Sigmoid colon (tissue), 7 donors: ENCODE data around the gene AKT1S1. TPM values are rescaled to one million over a fixed set of nuclear protein-coding genes. Genes with fewer than 3 reads are reported as not detected.
A peak's percentile ranks its signal among the peaks of the same experiment; 100 is the strongest.

Experiments
- DNase-seq: peaks from one replicate; pipeline ENCODE4 v3.0.0-alpha.2; 2019
- H3K27ac ChIP-seq, 4 donors: fragments of 200-600 bp; sonication (generic); one replicate each; pipeline ENCODE4 v1.5.1; 2016 to 2019; ENCODE audit warnings: mild to moderate bottlenecking in 1 of 4
- H3K27me3 ChIP-seq, 3 donors: fragments of 200-600 bp; sonication (generic); one replicate each; pipeline ENCODE4 v1.5.1; 2019; ENCODE audit warnings: mild to moderate bottlenecking in 1 of 3
- H3K36me3 ChIP-seq, 4 donors: fragments of 200-600 bp; sonication (generic); one replicate each; pipeline ENCODE4 v1.5.1; 2016 to 2019
- H3K4me1 ChIP-seq, 4 donors: fragments of 200-600 bp; sonication (generic); one replicate each; pipeline ENCODE4 v1.5.1; 2017 to 2019
- H3K4me3 ChIP-seq, 4 donors: fragments of 200-600 bp; sonication (generic); one replicate each; pipeline ENCODE4 v1.5.1; 2017 to 2019; ENCODE audit warnings: mild to moderate bottlenecking in 2 of 4, moderate library complexity in 1 of 4
- H3K9me3 ChIP-seq, 4 donors: fragments of 200-600 bp in 3 of 4; sonication (generic) in 3 of 4; one replicate each; pipeline versions ENCODE4 v1.5.1 to v1.6.1; 2013 to 2019
- EP300 ChIP-seq, 4 donors: sonication (generic); formaldehyde crosslinking; IDR thresholded peaks; one replicate each; pipeline ENCODE4 v1.6.1; 2017; ENCODE audit warnings: antibody characterized with exemption in 4 of 4
- POLR2A ChIP-seq, 2 donors: fragments of 450-650 bp; IDR thresholded peaks; one replicate each; pipeline ENCODE4 v1.6.1; 2016; ENCODE audit warnings: antibody characterized with exemption in 2 of 2, mild to moderate bottlenecking in 2 of 2, moderate library complexity in 2 of 2
- POLR2AphosphoS5 ChIP-seq, 4 donors: sonication (generic); formaldehyde crosslinking; IDR thresholded peaks; one replicate each; pipeline ENCODE4 v1.6.1; 2017; ENCODE audit warnings: antibody characterized with exemption in 4 of 4
- WGBS, 2 donors: extraction: QIAGEN DNeasy Blood & Tissue Kit; methylation state at CpG; one replicate each; pipeline ENCODE4 v1.1.7; 2013; 5-methylcytosine and 5-hydroxymethylcytosine counted together
- intact Hi-C: fragments of 100-400 bp; cut with DNase I; formaldehyde crosslinking; loops from one replicate; pipeline ENCODE4 v1.15.1; 2023
- polyA plus RNA-seq, 3 donors: library from polyadenylated mRNA; stranded (reverse); fragments of 200-250 nt; gene quantifications; one replicate each; pipeline ENCODE4 v1.2.3, GENCODE V29; 2013
- total RNA-seq, 4 donors: library from RNA; depleted of rRNA; stranded (reverse); fragments of >200 nt; gene quantifications; one replicate each; pipeline ENCODE4 v1.1.0, GENCODE V29; 2016
- TF ChIP-seq, protein P1 (sequence below), 4 experiments: fragments of 450-650 bp in 3 of 4; fragments of 200-600 bp in 1 of 4; IDR thresholded peaks; one replicate each; pipeline ENCODE4 v1.5.1; 2016 to 2019; ENCODE audit warnings: antibody characterized with exemption in 4 of 4, mild to moderate bottlenecking in 3 of 4, moderate library complexity in 2 of 4
- donor health status: healthy with polysubstance abuse.
- donor health status: Bipolar disorder and iron deficiency.
- donor health status: healthy.

Gene AKT1S1
- total and polyA plus RNA-seq, 7 donors, result 13.6 to 55.9 (median 16.1) TPM

DNA sequence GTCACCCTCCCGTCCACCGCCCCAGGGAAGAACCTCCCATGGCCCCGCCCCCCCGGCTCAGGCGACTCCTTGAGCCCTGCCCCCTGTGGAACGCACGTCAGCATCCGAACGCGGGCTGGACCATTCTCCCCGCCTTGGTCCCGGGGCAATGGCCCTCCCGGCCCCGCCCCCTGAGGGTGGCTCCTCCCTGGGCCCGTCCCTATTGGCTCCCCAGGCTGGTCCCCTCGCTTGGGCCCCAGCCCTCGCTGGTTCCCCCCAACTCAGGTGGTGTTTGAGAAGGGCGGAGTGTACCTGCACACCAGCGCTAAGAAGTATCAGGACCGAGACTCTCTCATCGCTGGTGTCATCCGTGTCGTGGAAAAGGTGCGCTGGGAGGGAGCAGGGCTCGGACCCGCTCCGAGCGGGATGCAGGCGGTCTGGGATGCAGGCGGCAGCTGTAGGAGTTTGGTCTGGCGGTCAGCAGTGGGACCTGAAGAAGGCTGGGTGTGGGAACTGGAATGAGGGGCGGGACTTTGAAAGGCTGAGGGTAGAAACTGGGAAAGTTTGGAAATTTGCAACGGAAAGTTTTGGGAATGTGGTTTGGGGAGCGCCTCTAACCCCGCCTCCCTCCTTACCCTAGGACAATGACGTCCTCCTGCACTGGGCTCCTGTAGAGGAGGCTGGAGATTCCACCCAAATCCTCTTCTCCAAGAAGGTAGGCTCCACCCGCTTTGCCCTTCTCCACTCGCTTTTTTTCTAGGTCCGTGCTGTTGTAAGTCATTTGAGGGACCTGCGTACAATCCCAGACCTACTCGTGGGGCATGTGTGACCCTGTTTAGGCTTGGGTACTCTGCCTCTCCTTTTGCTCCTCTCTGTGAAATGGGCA lies 956 bp upstream of the AKT1S1 start:
- peak overlapping the region; percentile 92 to 100 (median 96) for H3K27ac ChIP-seq
- no peaks in the 10 kb centered on the region for H3K27me3 ChIP-seq
- H3K4me3 ChIP-seq, result peak overlapping the region; percentile 61 to 100 (median 78)
- peaks cover 35 to 47% (median 38%) of the 10 kb centered on the region in 4 donors for H3K36me3 ChIP-seq
- no peaks in the 10 kb centered on the region for H3K9me3 ChIP-seq
- TF ChIP-seq POLR2AphosphoS5 (IDR thresholded peaks at IDR 0.05) (no peak), EP300 (IDR thresholded peaks at IDR 0.05) (no peak), POLR2A (IDR thresholded peaks at IDR 0.05) (no peak)
- TF ChIP-seq, protein P1, sequence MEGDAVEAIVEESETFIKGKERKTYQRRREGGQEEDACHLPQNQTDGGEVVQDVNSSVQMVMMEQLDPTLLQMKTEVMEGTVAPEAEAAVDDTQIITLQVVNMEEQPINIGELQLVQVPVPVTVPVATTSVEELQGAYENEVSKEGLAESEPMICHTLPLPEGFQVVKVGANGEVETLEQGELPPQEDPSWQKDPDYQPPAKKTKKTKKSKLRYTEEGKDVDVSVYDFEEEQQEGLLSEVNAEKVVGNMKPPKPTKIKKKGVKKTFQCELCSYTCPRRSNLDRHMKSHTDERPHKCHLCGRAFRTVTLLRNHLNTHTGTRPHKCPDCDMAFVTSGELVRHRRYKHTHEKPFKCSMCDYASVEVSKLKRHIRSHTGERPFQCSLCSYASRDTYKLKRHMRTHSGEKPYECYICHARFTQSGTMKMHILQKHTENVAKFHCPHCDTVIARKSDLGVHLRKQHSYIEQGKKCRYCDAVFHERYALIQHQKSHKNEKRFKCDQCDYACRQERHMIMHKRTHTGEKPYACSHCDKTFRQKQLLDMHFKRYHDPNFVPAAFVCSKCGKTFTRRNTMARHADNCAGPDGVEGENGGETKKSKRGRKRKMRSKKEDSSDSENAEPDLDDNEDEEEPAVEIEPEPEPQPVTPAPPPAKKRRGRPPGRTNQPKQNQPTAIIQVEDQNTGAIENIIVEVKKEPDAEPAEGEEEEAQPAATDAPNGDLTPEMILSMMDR (IDR thresholded peaks at IDR 0.05), result no peak
- 10% methylated on average over 41 of the region's 41 CpGs for WGBS, 2 donors
- DNase-seq, result peak; percentile 99
- intact Hi-C loops, result loop anchor here (2.0 to 5.0 kb wide), 5 partner anchors 65 to 426 kb away; partner anchors contain the start of genes ALDH16A1, AP2A1, FUZ and PIH1D1
- peaks cover 0 to 33% (median 25%) of the 10 kb centered on the region in 4 donors for H3K4me1 ChIP-seq

DNA sequence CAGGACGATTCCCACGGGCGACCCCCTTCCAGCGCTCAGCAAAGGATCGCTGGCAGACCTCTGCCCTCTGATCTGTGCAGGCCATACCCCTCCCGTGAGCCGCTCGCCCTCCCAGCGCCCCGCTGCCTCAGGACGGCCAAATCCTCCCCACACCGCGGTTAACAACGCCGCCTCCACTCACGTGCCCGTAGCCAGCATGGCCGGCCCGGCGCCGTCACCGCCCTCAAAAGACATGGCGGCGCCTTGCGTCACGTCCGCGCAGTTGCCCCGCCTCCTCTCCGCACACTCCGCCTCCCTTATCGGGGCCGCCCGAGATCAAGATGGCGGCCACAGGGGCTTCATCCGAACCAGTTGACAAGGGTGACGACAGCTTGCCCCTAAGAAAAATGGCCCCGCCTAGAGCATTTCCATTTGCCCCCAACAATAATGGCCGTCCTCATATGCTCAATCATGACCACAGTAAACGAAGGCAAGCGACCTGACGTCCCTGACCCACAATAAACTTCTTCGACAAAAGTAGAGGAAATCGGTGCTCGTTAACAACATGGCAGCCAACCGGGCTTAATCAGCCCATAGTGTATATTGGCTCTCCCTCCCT lies 634 bp downstream of the AKT1S1 start:
- Histone ChIP-seq H3K27me3 (no peaks in the 10 kb centered on the region), H3K27ac (peak overlapping the region; percentile 92 to 100 (median 96)), H3K4me1 (peaks cover 0 to 33% (median 29%) of the 10 kb centered on the region in 4 donors), H3K9me3 (no peaks in the 10 kb centered on the region), H3K4me3 (peak overlapping the region; percentile 61 to 100 (median 91)), H3K36me3 (peaks cover 20 to 43% (median 22%) of the 10 kb centered on the region in 4 donors)
- TF ChIP-seq POLR2AphosphoS5 (IDR thresholded peaks at IDR 0.05) (peak; percentile 50 to 80 (median 54)), POLR2A (IDR thresholded peaks at IDR 0.05) (peak in 1 of 2 donors; percentile 7), EP300 (IDR thresholded peaks at IDR 0.05) (no peak)
- TF ChIP-seq, protein P1 (IDR thresholded peaks at IDR 0.05), result no peak
- intact Hi-C loops, result loop anchor here (1.0 to 5.0 kb wide), 6 partner anchors 59 to 424 kb away; partner anchors contain the start of genes ALDH16A1, AP2A1, FUZ and PIH1D1
- WGBS, 2 donors, result 0% methylated on average over 46 of the region's 46 CpGs
- peak; percentile 99 for DNase-seq

DNA sequence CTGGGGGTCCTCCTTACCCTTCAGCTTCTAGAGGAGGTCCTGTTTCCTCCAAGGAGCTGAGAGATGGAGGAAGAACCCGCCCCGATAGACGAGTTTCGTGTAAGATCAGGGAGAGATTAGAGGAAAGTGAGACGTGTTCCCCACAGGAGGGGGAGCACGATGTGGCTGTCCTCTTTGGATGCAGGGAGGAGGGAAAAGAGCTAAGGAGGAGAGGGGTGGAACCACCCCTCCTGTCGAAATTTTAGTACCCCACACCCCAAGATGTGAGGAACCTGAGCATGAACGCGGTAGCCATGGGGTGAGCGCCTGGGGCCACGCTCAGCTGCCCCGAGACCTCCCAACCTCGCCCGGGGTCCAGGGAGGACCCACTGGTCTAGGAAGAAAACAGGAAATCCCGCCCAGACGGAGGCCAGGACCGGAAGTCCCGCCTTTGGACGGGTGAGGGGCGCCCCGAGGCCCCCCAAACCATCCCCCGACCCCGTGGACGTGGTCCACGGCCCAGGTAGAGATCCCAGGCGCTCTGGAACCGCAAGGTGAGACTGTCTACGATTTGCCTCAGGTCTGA lies 1.2 kb downstream of the AKT1S1 start:
- peak; percentile 85 for DNase-seq
- Histone ChIP-seq H3K4me3 (peak overlapping the region; percentile 61 to 100 (median 91)), H3K4me1 (peaks cover 0 to 34% (median 29%) of the 10 kb centered on the region in 4 donors)

DNA sequence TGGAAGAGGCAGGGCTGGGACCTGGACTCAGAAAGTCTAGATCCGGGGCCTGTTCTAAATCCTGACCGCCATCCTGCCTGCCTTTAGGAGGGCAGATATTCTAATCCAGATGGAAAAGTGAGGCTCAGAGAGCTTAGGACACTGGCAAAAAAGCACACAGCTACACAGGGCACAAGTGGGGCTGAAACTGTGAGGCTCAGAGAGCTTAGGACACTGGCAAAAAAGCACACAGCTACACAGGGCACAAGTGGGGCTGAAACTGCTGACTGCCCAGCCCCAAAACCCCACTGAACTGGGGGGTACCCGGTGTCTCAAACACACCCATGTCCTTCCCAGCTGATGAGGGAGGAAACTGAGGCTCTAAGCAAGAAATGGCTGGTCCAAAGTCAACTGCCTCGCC lies 2.0 kb downstream of the AKT1S1 start:
- Histone ChIP-seq H3K36me3 (peaks cover 7 to 40% (median 11%) of the 10 kb centered on the region in 4 donors), H3K27ac (peak overlapping the region; percentile 92 to 100 (median 96)), H3K4me1 (peaks cover 0 to 42% (median 35%) of the 10 kb centered on the region in 4 donors), H3K4me3 (peak overlapping the region in 2 of 4 donors; percentile 85 to 100), H3K27me3 (no peaks in the 10 kb centered on the region), H3K9me3 (no peaks in the 10 kb centered on the region)
- intact Hi-C loops, result loop anchor here (5.0 kb wide), 2 partner anchors 378 to 423 kb away; partner anchors contain the start of genes ALDH16A1, PIH1D1 and RPS11
- DNase-seq, result no peak
- WGBS, 2 donors, result 80 to 91% methylated on average over 4 of the region's 4 CpGs
- no peak for TF ChIP-seq POLR2A (IDR thresholded peaks at IDR 0.05)
- TF ChIP-seq POLR2AphosphoS5 (IDR thresholded peaks at IDR 0.05), result no peak
- TF ChIP-seq, protein P1 (IDR thresholded peaks at IDR 0.05), result no peak
- no peak for TF ChIP-seq EP300 (IDR thresholded peaks at IDR 0.05)

More for the DNA sequence above, 1.2 kb downstream of the AKT1S1 start:
- TF ChIP-seq, protein P1 (IDR thresholded peaks at IDR 0.05), result no peak
- TF ChIP-seq EP300 (IDR thresholded peaks at IDR 0.05), result no peak
- TF ChIP-seq POLR2AphosphoS5 (IDR thresholded peaks at IDR 0.05), result no peak
- no peak for TF ChIP-seq POLR2A (IDR thresholded peaks at IDR 0.05)
- peaks cover 14 to 43% (median 19%) of the 10 kb centered on the region in 4 donors for H3K36me3 ChIP-seq
- H3K9me3 ChIP-seq, result no peaks in the 10 kb centered on the region
- peak overlapping the region; percentile 92 to 100 (median 96) for H3K27ac ChIP-seq
- H3K27me3 ChIP-seq, result no peaks in the 10 kb centered on the region
- intact Hi-C loops, result loop anchor here (1.0 to 5.0 kb wide), 6 partner anchors 59 to 424 kb away; partner anchors contain the start of genes ALDH16A1, AP2A1, FUZ and PIH1D1
- WGBS, 2 donors, result 1% methylated on average over 28 of the region's 28 CpGs
